ENCODE results near the gene NDUFAF2.
A peak's percentile ranks its signal among the peaks of the same experiment; 100 is the strongest.

The NDUFAF2 gene

DNA sequence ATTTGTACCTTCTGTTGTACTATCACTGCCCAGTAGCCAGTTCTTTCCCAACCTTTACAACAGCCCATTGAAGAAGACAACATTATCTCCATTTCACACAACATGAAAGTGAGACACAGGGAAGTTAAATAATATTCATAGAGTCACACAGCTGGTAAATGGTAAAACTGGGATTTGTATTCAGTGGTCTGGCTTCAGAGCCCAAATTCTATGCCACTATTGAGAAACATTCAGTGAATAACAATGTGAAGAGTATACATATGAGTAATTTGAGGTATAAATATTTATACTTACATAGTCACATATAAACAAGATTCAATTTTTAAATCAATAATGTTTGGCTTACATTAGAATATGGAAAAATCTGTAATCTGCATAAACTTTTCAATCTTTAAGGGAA lies 203.5 kb downstream of the NDUFAF2 start:
- Histone ChIP-seq H3K9me3 (ENCODE audit: control extremely low read depth in 1 of 5, control insufficient read depth in 4 of 5, insufficient read depth in 2 of 5, low read depth in 1 of 5, low read length in 4 of 5) (peaks cover 0 to 2% (median 0%) of the 10 kb centered on the region in 5 experiments), H3K4me3 (ENCODE audit: control insufficient read depth in 1 of 7, extremely low read depth in 1 of 7, insufficient read depth in 4 of 7, low read depth in 2 of 7, low read length in 6 of 7) (no peak overlapping the region), H3K36me3 (ENCODE audit: control insufficient read depth in 4 of 4, insufficient read depth in 4 of 4, low read length in 3 of 4) (no peaks in the 10 kb centered on the region), H3K4me1 (ENCODE audit: control extremely low read depth in 1 of 4, control insufficient read depth in 4 of 4, insufficient read depth in 4 of 4, low read length in 3 of 4) (no peaks in the 10 kb centered on the region), H3K27ac (ENCODE audit: insufficient read depth in 1 of 2, low read depth in 1 of 2, low read length in 2 of 2, poor library complexity in 1 of 2, severe bottlenecking in 2 of 2) (no peak overlapping the region), H3K27me3 (replicated peaks in 2 of 5; ENCODE audit: control insufficient read depth in 4 of 5, insufficient read depth in 5 of 5, low read length in 4 of 5) (no peaks in the 10 kb centered on the region)
- ChIA-PET CTCF (interaction anchor here (1.1 kb wide), 2 partner anchors 9 to 12 kb away, joined by 4 read pairs; no protein-coding TSS in a partner anchor), POLR2A (no interaction called here)
- no peak for DNase-seq

DNA sequence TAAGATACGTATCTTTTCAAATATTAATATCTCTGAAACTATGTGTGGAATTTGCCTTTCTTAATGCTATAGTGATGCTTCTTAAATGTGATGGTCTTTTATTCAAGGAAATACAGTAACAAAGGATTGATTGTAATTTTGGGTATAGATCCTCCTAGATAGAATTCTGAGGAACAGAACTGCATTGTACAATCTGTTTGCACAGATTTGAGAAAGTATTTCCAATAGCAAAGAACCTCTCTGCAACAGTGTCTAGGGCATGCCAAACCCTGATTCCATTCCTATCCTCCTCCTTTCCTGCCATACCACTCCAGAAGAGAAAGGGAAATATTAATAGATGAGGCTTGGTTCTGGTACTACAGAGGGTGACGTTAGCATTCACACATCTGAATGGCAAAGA lies 206.9 kb downstream of the NDUFAF2 start:
- ChIA-PET POLR2A (interaction anchor here (0.6 kb wide), 1 partner anchor 510 kb away, joined by 4 read pairs; no protein-coding TSS in a partner anchor), CTCF (no interaction called here)
- H3K4me1 ChIP-seq (ENCODE audit: control extremely low read depth in 1 of 4, control insufficient read depth in 4 of 4, insufficient read depth in 4 of 4, low read length in 3 of 4): no peaks in the 10 kb centered on the region
- H3K36me3 ChIP-seq (ENCODE audit: control insufficient read depth in 4 of 4, insufficient read depth in 4 of 4, low read length in 3 of 4): peaks cover 0 to 3% (median under 1%) of the 10 kb centered on the region in 4 experiments
- no peaks in the 10 kb centered on the region for H3K27me3 ChIP-seq (replicated peaks in 2 of 5; ENCODE audit: control insufficient read depth in 4 of 5, insufficient read depth in 5 of 5, low read length in 4 of 5)
- no peak overlapping the region for H3K4me3 ChIP-seq (ENCODE audit: control insufficient read depth in 1 of 7, extremely low read depth in 1 of 7, insufficient read depth in 4 of 7, low read depth in 2 of 7, low read length in 6 of 7)
- DNase-seq: no peak
- WGBS (ENCODE audit: insufficient coverage): no CpG with 5 or more reads among the region's 2 CpGs
- H3K9me3 ChIP-seq (ENCODE audit: control extremely low read depth in 1 of 5, control insufficient read depth in 4 of 5, insufficient read depth in 2 of 5, low read depth in 1 of 5, low read length in 4 of 5): peaks cover 0 to under 1% (median 0%) of the 10 kb centered on the region in 5 experiments
- H3K27ac ChIP-seq (ENCODE audit: insufficient read depth in 1 of 2, low read depth in 1 of 2, low read length in 2 of 2, poor library complexity in 1 of 2, severe bottlenecking in 2 of 2): no peak overlapping the region

DNA sequence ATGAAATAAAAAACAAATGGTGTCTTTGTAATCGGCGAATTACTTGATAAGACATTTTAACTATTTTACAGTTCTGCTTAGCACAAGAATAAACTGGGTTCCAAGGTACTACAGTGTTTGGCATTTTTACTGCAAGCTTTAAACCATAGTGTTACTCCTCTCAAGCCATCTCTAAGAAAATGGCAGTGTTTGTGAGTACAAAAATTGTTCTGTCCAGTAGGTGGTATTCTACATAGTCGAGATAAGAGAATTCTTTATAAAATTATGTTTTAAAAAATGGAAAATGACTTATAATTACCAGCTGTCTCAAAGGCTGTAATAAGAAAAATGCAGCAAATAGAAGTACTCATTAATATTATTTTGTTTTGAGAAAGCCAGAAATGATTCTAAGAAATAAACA lies 214.1 kb downstream of the NDUFAF2 start:
- H3K9me3 ChIP-seq (ENCODE audit: control extremely low read depth in 1 of 5, control insufficient read depth in 4 of 5, insufficient read depth in 2 of 5, low read depth in 1 of 5, low read length in 4 of 5): peaks cover 0 to 2% (median 0%) of the 10 kb centered on the region in 5 experiments
- no peak overlapping the region for H3K27ac ChIP-seq (ENCODE audit: insufficient read depth in 1 of 2, low read depth in 1 of 2, low read length in 2 of 2, poor library complexity in 1 of 2, severe bottlenecking in 2 of 2)
- ChIA-PET POLR2A (interaction anchor here (0.6 kb wide), 2 partner anchors 108 to 775 kb away, joined by 3 to 6 read pairs; no protein-coding TSS in a partner anchor), CTCF (interaction anchor here (1.1 to 1.8 kb wide), 3 partner anchors 59 to 499 kb away, joined by 3 to 4 read pairs (median 3); no protein-coding TSS in a partner anchor)
- peaks cover 7 to 24% (median 15%) of the 10 kb centered on the region in 4 experiments for H3K4me1 ChIP-seq (ENCODE audit: control extremely low read depth in 1 of 4, control insufficient read depth in 4 of 4, insufficient read depth in 4 of 4, low read length in 3 of 4)
- no peaks in the 10 kb centered on the region for H3K27me3 ChIP-seq (replicated peaks in 2 of 5; ENCODE audit: control insufficient read depth in 4 of 5, insufficient read depth in 5 of 5, low read length in 4 of 5)
- no CpG with 5 or more reads among the region's 3 CpGs for WGBS (ENCODE audit: insufficient coverage)
- DNase-seq: peak in 2 of 3 donors; percentile 30 to 50
- peaks cover 3 to 25% (median 13%) of the 10 kb centered on the region in 4 experiments for H3K36me3 ChIP-seq (ENCODE audit: control insufficient read depth in 4 of 4, insufficient read depth in 4 of 4, low read length in 3 of 4)
- no peak overlapping the region for H3K4me3 ChIP-seq (ENCODE audit: control insufficient read depth in 1 of 7, extremely low read depth in 1 of 7, insufficient read depth in 4 of 7, low read depth in 2 of 7, low read length in 6 of 7)

DNA sequence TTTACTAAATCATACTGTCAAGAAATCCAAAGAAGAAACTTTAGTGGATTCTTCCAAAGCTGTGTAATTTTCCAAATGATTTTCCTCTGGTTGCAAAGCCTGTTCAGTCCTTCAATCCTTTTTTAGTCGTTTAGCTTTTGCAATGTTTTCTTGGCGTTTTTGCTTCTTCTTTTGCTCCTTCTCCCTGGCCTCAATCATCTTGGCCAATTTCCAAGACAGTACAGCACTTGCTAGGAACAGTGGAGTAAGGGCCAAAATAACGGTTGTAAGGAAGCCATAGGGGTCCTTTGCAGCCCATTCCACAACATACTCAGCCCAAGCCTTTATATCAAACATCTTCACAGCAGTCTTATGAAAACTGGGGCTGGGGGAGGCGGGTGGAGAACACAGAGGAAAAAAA lies 214.8 kb downstream of the NDUFAF2 start:
- peaks cover 7 to 24% (median 15%) of the 10 kb centered on the region in 4 experiments for H3K4me1 ChIP-seq (ENCODE audit: control extremely low read depth in 1 of 4, control insufficient read depth in 4 of 4, insufficient read depth in 4 of 4, low read length in 3 of 4)
- WGBS (ENCODE audit: insufficient coverage): 92% methylated on average over 2 of the region's 4 CpGs
- H3K4me3 ChIP-seq (ENCODE audit: control insufficient read depth in 1 of 7, extremely low read depth in 1 of 7, insufficient read depth in 4 of 7, low read depth in 2 of 7, low read length in 6 of 7): no peak overlapping the region
- H3K27ac ChIP-seq (ENCODE audit: insufficient read depth in 1 of 2, low read depth in 1 of 2, low read length in 2 of 2, poor library complexity in 1 of 2, severe bottlenecking in 2 of 2): no peak overlapping the region
- DNase-seq: no peak
- CTCF ChIA-PET: interaction anchor here (1.8 kb wide), 1 partner anchor 60 kb away, joined by 4 read pairs; no protein-coding TSS in a partner anchor
- H3K27me3 ChIP-seq (replicated peaks in 2 of 5; ENCODE audit: control insufficient read depth in 4 of 5, insufficient read depth in 5 of 5, low read length in 4 of 5): no peaks in the 10 kb centered on the region
- H3K36me3 ChIP-seq (ENCODE audit: control insufficient read depth in 4 of 4, insufficient read depth in 4 of 4, low read length in 3 of 4): peaks cover 3 to 25% (median 13%) of the 10 kb centered on the region in 4 experiments
- POLR2A ChIA-PET: no interaction called here
- peaks cover 0 to 2% (median 0%) of the 10 kb centered on the region in 5 experiments for H3K9me3 ChIP-seq (ENCODE audit: control extremely low read depth in 1 of 5, control insufficient read depth in 4 of 5, insufficient read depth in 2 of 5, low read depth in 1 of 5, low read length in 4 of 5)

DNA sequence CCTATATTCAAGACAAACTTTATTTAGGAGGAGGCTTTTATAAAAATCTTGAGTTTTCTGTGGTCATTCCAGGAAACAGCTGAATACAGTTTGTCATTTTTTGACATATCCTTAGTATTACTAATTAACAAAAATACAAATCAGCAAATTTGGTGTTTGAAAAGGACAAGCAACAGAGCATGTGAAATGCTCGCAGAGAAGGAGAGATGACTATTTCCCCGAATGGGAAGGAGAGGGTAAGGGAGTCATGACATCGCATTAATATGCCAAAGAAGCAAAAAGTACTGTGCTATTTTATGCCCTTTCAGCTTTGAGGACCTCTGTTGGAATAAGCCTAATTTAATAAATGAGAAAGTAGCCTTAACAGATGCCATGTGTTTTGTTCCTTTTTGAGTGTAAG lies 215.5 kb downstream of the NDUFAF2 start:
- Histone ChIP-seq H3K4me1 (ENCODE audit: control extremely low read depth in 1 of 4, control insufficient read depth in 4 of 4, insufficient read depth in 4 of 4, low read length in 3 of 4) (peaks cover 7 to 24% (median 15%) of the 10 kb centered on the region in 4 experiments), H3K9me3 (ENCODE audit: control extremely low read depth in 1 of 5, control insufficient read depth in 4 of 5, insufficient read depth in 2 of 5, low read depth in 1 of 5, low read length in 4 of 5) (peaks cover 0 to 2% (median 0%) of the 10 kb centered on the region in 5 experiments), H3K27me3 (replicated peaks in 2 of 5; ENCODE audit: control insufficient read depth in 4 of 5, insufficient read depth in 5 of 5, low read length in 4 of 5) (no peaks in the 10 kb centered on the region), H3K27ac (ENCODE audit: insufficient read depth in 1 of 2, low read depth in 1 of 2, low read length in 2 of 2, poor library complexity in 1 of 2, severe bottlenecking in 2 of 2) (no peak overlapping the region), H3K36me3 (ENCODE audit: control insufficient read depth in 4 of 4, insufficient read depth in 4 of 4, low read length in 3 of 4) (peaks cover 3 to 25% (median 13%) of the 10 kb centered on the region in 4 experiments), H3K4me3 (ENCODE audit: control insufficient read depth in 1 of 7, extremely low read depth in 1 of 7, insufficient read depth in 4 of 7, low read depth in 2 of 7, low read length in 6 of 7) (peak overlapping the region in 2 of 7 experiments; percentile 81 to 94)
- POLR2A ChIA-PET: no interaction called here
- DNase-seq: peak in 2 of 3 donors; percentile 28 to 31
- CTCF ChIA-PET: interaction anchor here (1.8 kb wide), 1 partner anchor 61 kb away, joined by 4 read pairs; no protein-coding TSS in a partner anchor
- WGBS (ENCODE audit: insufficient coverage): 96% methylated on average over 3 of the region's 3 CpGs

DNA sequence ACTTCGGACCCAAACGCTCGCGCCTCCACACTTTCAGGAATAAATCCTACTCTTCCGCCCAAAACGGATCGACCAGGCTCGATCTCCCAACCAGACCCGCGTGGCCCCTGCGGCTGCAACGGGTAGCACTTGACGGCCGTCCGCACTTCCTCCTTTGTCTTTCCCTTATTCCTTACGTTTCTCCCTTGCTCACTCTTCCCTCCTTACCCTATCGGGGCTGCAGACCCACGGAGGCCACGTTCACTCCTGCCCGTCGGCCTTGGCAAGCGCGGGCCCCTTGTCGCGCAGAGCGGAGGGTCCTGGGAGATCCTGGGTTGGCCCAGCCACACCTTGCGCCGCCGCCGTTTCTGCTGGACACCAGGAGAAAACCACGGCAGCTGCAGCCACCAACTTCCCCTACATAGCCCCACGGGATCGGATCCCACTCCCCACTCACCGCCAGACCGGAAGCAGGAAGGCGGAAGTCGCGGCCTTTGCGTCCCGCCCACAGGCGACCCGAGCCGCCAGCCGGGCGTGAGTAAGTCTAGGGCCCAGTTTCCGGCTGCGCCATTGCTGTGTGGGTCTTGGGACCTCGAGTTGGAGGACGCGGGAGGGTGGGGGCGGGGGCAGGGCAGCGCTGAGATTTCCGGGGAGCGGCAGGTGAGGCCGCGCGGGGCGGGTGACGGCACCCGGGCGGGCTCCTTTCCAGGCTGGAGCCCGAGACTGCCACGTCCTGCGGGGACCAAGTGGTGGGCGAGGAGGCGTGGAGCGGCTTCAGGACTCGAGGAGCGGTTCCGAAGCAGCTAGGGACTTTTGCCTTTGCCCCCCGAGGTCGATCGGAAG lies 217.2 kb downstream of the NDUFAF2 start, which contains the start of gene SMIM15:
Gene SMIM15 (minus strand): TSS at position 459 of the 822 bp plus-strand sequence. CDS start 2,297 bp downstream, outside the sequence.
- ChIA-PET POLR2A (interaction anchor here (1.0 to 1.8 kb wide), 2 partner anchors 169 to 464 kb away, joined by 3 to 8 read pairs; partner anchors contain the start of gene ZSWIM6), CTCF (interaction anchor here (1.3 to 2.9 kb wide), 3 partner anchors 13 to 174 kb away, joined by 3 to 11 read pairs (median 4); partner anchors contain the start of gene ZSWIM6)
- Histone ChIP-seq H3K4me1 (ENCODE audit: control extremely low read depth in 1 of 4, control insufficient read depth in 4 of 4, insufficient read depth in 4 of 4, low read length in 3 of 4) (peaks cover 7 to 24% (median 15%) of the 10 kb centered on the region in 4 experiments), H3K4me3 (ENCODE audit: control insufficient read depth in 1 of 7, extremely low read depth in 1 of 7, insufficient read depth in 4 of 7, low read depth in 2 of 7, low read length in 6 of 7) (peak within 1 kb of the TSS; percentile 69 to 97 (median 90)), H3K9me3 (ENCODE audit: control extremely low read depth in 1 of 5, control insufficient read depth in 4 of 5, insufficient read depth in 2 of 5, low read depth in 1 of 5, low read length in 4 of 5) (peaks cover 0 to 2% (median 0%) of the 10 kb centered on the region in 5 experiments), H3K27me3 (replicated peaks in 2 of 5; ENCODE audit: control insufficient read depth in 4 of 5, insufficient read depth in 5 of 5, low read length in 4 of 5) (no peaks in the 10 kb centered on the region), H3K36me3 (ENCODE audit: control insufficient read depth in 4 of 4, insufficient read depth in 4 of 4, low read length in 3 of 4) (peaks cover 3 to 25% (median 8%) of the 10 kb centered on the region in 4 experiments), H3K27ac (ENCODE audit: insufficient read depth in 1 of 2, low read depth in 1 of 2, low read length in 2 of 2, poor library complexity in 1 of 2, severe bottlenecking in 2 of 2) (peak within 1 kb of the TSS; percentile 58 to 86)
- DNase-seq: peak; percentile 81 to 90 (median 86)
- WGBS (ENCODE audit: insufficient coverage): 1% methylated on average over 40 of the region's 73 CpGs

All from common myeloid progenitor, CD34-positive (primary cell).